Lower leg skin (tissue), 4 donors: ENCODE results near the gene SLC45A2. TPM values are rescaled to one million over a fixed set of nuclear protein-coding genes. Genes with fewer than 3 reads are reported as not detected.

Experiments used
- DNase-seq, 2 donors: peaks; one replicate each; pipeline ENCODE4 v3.0.0-alpha.2; 2019; ENCODE audit warnings: low spot score in 2 of 2
- H3K4me3 ChIP-seq: fragments of 200-600 bp; sonication (generic); 2 replicates; pipeline ENCODE4 v1.5.1; 2017; ENCODE audit warnings: mild to moderate bottlenecking, low read depth; ENCODE audit not compliant: poor library complexity, severe bottlenecking
- CTCF ChIP-seq, 3 donors: fragments of 450-650 bp; IDR thresholded peaks; one replicate each; pipeline ENCODE4 v1.5.1; 2016; ENCODE audit warnings: antibody characterized with exemption in 3 of 3, mild to moderate bottlenecking in 3 of 3, moderate library complexity in 2 of 3
- POLR2A ChIP-seq, 2 donors: fragments of 450-650 bp; IDR thresholded peaks; one replicate each; pipeline ENCODE4 v1.6.1; 2016 to 2017; ENCODE audit warnings: antibody characterized with exemption in 2 of 2, mild to moderate bottlenecking in 1 of 2, moderate library complexity in 1 of 2
- WGBS, 2 donors: methylation state at CpG; one replicate each; pipeline ENCODE4 v1.1.5; 2018; 5-methylcytosine and 5-hydroxymethylcytosine counted together
- intact Hi-C: fragments of 100-400 bp; cut with DNase I; formaldehyde crosslinking; loops from one replicate; pipeline ENCODE4 v1.15.0; 2023; ENCODE audit warnings: low total_unique reads
- total RNA-seq, 4 donors: library from RNA; depleted of rRNA; stranded (reverse); fragments of >200 nt; gene quantifications; one replicate each; pipeline ENCODE4 v1.1.0, GENCODE V29; 2016

SLC45A2 gene
- total RNA-seq, 4 donors from 2014 or later = 0.80 to 2.1 (median 1.3) TPM

- TF ChIP-seq CTCF (IDR thresholded peaks at IDR 0.05) = no peak
- no peak for TF ChIP-seq POLR2A (IDR thresholded peaks at IDR 0.05)
- DNase-seq = no peak
- 74 to 75% methylated on average over 9 of the region's 9 CpGs for WGBS, 2 donors
- intact Hi-C loops = no loop called here
- H3K4me3 ChIP-seq = no peak overlapping the region
Measured at GRCh38 chr5:34026089-34026761, 41.7 kb upstream of the SLC45A2 start.

- 37 to 42% methylated on average over 2 of the region's 2 CpGs for WGBS, 2 donors
- TF ChIP-seq CTCF (IDR thresholded peaks at IDR 0.05) (no peak), POLR2A (IDR thresholded peaks at IDR 0.05) (no peak)
- H3K4me3 ChIP-seq = no peak overlapping the region
- no peak for DNase-seq
- intact Hi-C loops = no loop called here
Measured at GRCh38 chr5:34022121-34022705, 37.7 kb upstream of the SLC45A2 start.

GRCh38 chr5:34021334-34021733, 36.8 kb upstream of the SLC45A2 start:
- WGBS, 2 donors = 88 to 92% methylated on average over 2 of the region's 2 CpGs
- TF ChIP-seq CTCF (IDR thresholded peaks at IDR 0.05) (no peak), POLR2A (IDR thresholded peaks at IDR 0.05) (no peak)
- no peak for DNase-seq
- intact Hi-C loops = no loop called here
- H3K4me3 ChIP-seq = no peak overlapping the region

GRCh38 chr5:34020726-34021125, 36.2 kb upstream of the SLC45A2 start:
- no peak for DNase-seq
- TF ChIP-seq POLR2A (IDR thresholded peaks at IDR 0.05) (no peak), CTCF (IDR thresholded peaks at IDR 0.05) (no peak)
- H3K4me3 ChIP-seq = no peak overlapping the region
- intact Hi-C loops = no loop called here
- 96 to 100% methylated on average over 1 of the region's 1 CpG for WGBS, 2 donors

- no peak for DNase-seq
- intact Hi-C loops = no loop called here
- WGBS, 2 donors = 79 to 93% methylated on average over 2 of the region's 2 CpGs
- TF ChIP-seq POLR2A (IDR thresholded peaks at IDR 0.05) = no peak
- no peak for TF ChIP-seq CTCF (IDR thresholded peaks at IDR 0.05)
- no peak overlapping the region for H3K4me3 ChIP-seq
Measured at GRCh38 chr5:34017254-34017653, 32.8 kb upstream of the SLC45A2 start.
